ENCODE measurements around the gene FYB2.

The FYB2 gene

DNA sequence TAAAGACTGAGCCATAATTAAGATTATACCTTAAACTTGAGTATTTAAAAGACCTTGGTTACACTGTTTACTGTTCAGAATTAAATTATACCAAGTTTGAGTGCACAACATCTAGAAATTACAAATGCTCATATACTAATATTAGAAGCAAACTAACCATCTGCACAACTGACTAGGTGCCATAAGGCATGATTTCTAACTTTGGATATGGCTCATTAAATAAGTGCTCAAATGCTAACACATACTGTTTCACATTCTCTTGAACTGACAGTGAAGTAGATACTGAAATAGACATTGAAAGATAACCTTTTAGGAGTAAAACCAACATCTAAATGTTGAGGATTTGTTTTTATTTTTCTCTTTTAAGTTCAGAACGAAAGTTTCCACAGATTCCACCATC lies 100.0 kb downstream of the FYB2 start:
- DNase-seq (ENCODE audit: low read depth in 2 of 3, low spot score in 1 of 3), result no peak

DNA sequence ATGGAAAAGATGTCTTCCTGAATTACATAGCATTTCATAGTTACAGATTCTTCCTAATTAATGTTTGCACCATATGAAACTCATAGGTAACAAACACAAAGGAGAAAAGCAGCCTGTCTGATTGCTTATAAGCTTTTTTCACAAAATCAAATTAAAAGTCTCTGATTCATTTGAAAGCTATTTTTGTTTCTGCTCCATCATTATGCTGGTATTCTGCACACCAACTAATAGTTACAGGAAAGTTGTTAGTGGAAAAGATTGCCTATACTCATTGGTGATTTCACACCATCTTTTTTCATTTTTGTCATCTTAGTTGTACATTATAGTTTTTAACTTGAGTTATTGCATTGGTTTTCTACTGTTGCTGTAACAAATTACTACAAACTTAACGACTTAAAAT lies 104.0 kb downstream of the FYB2 start:
- no peak for DNase-seq (ENCODE audit: low read depth in 2 of 3, low spot score in 1 of 3)

DNA sequence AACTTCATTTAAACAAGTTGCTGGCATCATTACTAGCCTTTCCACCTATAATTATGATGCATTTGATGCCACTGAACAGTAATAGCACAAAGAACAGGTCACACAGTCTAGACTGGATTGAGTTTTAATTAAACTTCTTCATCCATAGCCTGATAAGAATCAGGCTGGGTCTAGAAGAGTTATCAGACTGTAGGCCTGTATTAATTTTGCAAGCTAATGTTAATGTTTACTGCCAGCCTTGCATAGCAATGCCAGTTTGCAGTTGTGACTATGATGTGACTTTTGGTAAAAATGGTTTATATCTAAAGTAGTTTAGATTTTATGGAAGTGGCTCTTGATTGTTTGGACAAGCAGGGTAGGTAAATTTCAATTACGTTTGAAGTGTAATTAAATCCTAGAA lies 106.1 kb downstream of the FYB2 start:
- no peak for DNase-seq (ENCODE audit: low read depth in 2 of 3, low spot score in 1 of 3)

DNA sequence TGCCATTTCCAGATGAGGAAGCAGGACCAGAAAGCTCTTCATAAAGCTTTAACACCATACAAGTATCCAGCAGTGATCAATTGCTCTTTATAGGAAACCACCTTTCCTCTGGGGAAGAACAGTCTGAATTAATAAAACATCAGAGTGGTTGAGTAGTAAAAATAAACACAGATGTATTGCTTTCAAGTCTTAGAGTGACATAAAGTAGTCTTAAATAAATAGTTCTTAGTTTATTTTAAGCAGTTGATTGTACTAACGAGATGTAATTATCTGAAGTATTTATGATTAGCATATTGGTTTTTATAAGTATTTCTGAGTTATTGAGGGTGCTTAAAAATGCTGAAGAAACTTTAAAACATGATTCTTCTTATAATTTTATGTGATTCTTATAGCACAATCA lies 107.1 kb downstream of the FYB2 start:
- no peak for DNase-seq (ENCODE audit: low read depth in 2 of 3, low spot score in 1 of 3)

DNA sequence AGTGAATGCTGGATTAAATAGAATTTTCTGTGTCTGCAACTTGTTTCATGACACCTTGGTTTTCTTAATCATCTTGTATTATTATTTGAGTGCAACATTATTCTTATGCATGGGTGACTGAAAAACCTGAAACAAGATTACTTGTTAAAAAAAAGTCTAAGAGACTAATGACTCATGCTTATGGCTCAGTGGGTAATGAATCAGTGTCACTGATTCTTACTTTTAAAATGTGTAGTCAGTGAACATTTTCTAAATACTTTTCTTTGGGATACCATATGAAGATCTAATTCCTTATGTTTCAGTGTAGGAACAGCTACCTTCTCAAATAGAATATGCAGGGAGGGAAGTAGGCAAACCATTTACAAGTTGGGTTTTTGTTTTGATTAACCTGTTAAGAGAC lies 108.6 kb downstream of the FYB2 start:
- no peak for DNase-seq (ENCODE audit: low read depth in 2 of 3, low spot score in 1 of 3)

DNA sequence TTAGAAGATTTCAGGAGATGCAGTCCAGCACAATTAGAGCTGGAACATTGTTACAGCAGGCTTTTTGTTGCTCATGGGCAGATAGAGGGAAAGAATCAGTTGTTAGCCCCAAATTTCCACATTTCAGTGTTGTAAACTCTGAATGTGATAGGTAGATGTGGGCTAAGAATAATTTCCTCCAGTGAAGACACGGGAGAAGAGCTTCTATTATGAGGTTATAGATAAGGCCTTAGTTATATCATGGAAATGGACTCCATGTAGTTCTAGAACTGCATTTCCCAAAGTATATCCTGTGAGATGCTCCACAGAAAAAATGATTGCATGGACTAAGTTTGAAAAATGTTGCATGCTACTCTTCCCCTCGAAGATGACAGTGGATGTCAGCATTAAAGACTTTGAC lies 109.2 kb downstream of the FYB2 start:
- DNase-seq (ENCODE audit: low read depth in 2 of 3, low spot score in 1 of 3), result no peak

DNA sequence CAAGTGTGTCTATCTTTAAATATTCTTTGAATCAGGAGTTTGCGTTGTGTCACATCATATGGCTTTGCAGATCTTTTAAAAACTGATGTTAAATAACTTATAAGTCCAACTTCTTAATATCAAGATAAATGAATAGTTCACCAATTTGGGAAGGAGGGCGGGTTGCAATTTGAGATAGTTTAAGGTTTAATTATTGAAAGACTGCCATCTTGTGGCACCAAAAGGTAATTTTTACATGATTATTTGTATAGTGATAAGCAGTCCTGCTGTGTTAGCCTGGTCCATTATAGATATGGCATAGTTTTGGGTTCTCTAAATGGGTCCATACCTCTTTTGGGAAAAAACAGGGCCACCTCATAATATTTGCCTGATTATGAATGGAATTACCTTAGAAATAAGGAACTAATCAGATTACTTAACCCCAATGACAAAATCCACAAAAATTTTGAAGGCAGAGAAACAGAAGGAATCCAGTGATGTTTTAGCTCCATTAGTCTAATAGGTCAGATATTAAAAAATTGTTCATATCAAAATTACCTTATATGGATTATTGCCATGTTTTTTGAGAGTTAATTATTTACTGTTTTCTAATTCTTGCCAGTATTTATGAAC lies 109.8 kb downstream of the FYB2 start:
- peak in 1 of 3 donors; percentile 14 for DNase-seq (ENCODE audit: low read depth in 2 of 3, low spot score in 1 of 3)

DNA sequence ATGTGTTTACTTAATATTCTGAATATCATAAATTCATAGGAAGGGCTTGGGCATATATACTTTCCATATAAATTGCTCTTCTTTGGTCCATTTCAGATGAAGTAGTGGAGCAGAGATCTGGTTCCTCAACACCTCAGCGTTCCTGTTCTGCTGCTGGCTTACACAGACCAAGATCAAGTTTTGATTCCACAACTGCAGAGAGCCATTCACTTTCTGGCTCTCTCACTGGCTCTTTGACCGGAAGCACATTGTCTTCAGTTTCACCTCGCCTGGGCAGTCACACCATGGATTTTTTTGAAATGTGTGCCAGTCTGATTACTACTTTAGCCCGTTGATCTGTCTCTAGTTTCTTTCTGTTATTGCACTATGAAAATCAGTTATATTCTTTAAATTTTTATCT lies 111.8 kb downstream of the FYB2 start:
- no peak for DNase-seq (ENCODE audit: low read depth in 2 of 3, low spot score in 1 of 3)

DNA sequence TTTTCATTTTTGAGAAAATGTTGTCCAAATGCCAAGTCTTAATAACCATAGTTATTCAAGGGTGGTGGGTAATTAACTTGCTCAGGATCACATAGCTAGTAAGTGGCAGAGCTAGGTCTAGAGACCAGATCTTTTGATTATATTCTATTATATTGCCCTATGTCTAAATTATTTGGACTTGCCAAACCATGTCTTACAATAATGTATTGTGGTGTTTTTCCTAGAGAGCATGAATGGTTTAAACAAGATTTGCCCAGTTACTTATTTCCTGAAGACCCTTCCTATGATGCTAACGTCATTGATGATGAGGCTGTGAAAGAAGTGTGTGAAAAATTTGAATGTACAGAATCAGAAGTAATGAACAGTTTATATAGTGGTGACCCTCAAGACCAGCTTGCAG lies 115.5 kb downstream of the FYB2 start:
- no peak for DNase-seq (ENCODE audit: low read depth in 2 of 3, low spot score in 1 of 3)

DNA sequence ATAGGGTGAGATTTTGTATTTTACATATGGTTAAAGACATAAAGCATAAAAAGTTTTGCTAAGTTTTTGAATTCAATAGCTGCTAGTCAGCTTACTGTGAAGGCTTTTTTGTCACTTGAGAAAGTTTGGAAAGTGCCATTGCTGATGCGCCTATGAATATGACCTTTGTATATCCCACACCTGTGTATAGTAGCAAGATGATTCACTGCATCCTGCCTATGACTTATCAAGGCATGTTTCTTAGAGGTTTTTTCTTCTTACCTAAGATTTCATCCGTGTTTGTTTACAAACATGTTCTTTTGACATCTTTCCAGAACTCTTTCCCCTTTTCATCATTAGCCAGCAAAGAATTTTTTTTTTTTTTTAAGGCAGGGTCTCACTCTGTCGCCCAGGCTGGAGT lies 122.5 kb downstream of the FYB2 start:
- DNase-seq (ENCODE audit: low read depth in 2 of 3, low spot score in 1 of 3), result no peak

DNA sequence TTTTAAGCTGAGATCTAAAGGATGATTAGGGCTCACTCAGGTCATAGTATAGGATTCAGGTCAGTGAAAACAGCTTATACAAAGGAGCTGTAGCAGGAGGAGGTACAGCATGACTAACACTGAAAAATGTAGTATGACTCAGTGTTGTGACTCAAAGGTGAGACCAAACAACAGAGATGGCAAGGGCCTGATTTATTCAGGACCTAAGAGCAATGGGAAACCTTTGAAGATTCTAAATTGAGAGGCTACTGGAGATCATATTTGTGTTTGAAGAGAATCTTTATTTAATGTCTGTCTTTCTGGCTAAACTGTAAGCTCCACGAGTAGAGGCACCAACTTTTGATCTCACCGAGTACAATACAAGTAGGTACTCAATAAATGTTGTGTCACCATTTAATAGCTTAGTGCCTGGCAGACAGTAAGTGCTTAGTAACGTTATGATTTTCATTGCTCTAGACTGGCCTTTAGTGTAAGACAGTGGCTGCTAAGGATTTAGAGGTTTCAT lies 130.6 kb downstream of the FYB2 start:
- no peak for DNase-seq (ENCODE audit: low read depth in 2 of 3, low spot score in 1 of 3)

DNA sequence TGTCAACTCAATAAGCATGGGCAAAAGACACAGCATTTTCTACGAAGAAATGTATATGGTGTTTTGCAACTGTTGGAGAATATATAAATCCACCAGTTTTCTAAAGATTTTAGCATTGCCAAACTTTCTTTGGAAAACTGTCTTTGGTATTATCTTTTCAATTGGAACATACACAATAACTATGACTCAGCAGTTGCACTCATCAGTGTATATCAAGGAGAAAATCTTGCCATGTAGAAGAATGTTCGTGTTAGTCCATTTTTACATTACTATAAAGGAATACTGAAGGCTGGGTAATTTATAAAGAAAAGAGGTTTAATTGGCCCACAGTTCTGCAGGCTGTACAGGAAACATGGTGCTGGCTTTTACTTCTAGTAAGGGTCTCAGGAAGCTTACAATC lies 133.0 kb downstream of the FYB2 start:
- DNase-seq (ENCODE audit: low read depth in 2 of 3, low spot score in 1 of 3), result no peak

DNA sequence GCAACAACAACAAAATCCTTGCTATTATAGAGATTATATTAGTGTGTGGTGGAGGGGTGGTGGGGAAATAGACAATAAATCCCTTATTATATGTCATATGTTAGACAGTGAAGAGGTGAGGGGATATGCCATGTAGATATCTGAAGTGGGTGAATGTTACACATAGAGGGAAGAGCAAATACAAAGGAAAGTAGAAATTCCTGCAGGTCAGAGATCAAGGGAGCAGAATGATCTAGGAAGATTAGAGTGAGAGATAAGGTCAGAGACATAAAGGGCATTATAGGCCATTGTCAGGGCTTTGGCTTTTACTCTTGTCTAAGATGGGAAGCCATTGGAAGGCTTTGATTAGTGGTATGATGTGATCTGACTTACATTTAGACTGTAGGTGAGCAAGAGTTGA lies 135.6 kb downstream of the FYB2 start:
- DNase-seq (ENCODE audit: low read depth in 2 of 3, low spot score in 1 of 3), result no peak

DNA sequence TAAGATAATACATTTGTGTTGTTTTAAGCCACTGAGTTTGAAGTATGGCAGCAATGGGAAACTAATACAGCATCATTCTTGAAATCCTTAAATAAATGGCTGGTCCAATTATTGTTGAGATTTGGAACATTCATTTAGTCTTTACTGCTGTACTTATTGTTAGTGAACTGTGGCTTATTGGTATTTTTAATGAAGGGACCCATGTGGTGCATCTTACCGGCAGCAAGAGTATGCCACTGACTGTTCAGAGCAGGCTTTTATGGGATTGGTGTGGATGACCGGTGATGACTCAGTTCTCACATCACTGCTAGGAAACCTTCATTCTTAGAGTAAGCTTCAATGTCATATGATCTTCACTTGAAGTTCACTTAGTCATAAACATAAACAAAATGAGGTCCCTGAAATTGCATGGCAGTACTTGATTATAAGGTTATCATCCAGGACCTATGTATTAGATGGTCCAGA lies 142.6 kb downstream of the FYB2 start:
- DNase-seq (ENCODE audit: low read depth in 2 of 3, low spot score in 1 of 3), result no peak

DNA sequence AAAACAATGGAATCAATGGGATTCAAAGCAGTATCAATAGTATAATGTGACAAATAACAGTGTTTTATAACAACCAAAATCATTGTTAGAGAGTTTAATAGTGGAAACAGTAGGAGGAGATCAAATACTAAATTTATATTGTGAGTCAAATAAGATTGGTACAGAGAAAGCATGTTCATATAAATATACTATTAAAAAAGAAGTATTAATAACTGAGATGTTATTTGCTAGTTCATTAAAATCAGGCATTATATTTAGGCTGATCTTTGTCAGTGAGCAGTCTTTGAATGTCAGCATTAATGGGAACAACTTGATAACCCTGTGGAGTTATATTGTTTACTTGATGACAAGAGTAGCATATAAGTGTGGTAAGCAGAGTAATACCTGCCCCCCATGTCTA lies 143.4 kb downstream of the FYB2 start:
- no peak for DNase-seq (ENCODE audit: low read depth in 2 of 3, low spot score in 1 of 3)

DNA sequence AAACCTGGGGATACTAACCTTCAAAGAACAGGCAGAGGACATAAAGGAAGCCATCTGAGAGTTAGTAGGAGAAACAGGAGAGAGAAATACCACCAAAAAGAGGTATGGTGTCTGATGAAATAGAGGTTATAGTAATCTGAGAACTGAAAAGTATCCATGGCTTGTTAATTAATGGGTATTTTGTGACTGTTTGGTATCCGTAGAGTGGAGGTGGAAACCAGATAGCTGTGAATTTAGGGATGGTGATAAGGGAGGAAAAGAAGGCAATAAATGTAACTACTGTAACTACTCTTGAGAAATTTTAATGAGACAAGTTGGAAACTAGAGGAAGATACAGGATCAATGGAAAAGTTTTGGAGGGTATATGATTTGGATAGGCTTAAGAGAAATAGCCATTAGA lies 146.6 kb downstream of the FYB2 start:
- no peak for DNase-seq (ENCODE audit: low read depth in 2 of 3, low spot score in 1 of 3)

DNA sequence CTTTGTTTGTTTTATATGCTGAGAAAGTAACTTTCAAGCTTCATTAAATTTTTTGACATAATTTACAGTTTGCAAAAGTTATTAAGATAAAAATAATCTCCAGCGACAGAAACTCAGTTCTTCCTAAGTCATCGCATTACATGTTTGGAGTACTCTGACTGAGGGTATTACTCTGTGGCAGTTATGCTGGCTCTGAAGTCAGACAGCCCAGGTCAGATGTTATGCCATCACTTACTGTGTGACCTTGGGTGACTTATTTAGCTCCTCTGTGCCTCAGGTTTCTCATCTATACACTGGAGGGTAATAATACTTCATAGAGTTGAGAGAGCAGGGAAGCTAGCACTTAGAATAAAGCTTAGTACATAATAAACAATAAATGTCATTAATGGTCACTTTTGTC lies 147.7 kb downstream of the FYB2 start:
- no peak for DNase-seq (ENCODE audit: low read depth in 2 of 3, low spot score in 1 of 3)

DNA sequence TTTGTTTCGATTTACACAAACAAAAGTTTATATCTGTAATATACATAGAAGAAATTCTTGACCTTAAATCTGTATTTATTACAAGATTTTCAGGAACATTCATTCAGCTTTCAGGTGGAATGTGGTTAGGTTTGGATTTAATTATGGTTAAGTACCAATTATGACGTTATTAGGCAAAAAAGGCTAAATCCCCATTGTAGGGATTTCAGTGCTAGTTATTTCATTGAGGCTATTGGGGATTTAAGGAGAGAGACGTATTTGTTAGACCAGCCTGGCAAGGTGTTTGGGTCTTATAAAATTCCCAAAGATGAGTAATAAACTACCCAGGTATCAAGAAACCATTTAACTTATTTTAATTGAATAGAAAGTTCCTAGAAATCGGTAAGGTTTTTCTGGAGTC lies 148.1 kb downstream of the FYB2 start:
- no peak for DNase-seq (ENCODE audit: low read depth in 2 of 3, low spot score in 1 of 3)

DNA sequence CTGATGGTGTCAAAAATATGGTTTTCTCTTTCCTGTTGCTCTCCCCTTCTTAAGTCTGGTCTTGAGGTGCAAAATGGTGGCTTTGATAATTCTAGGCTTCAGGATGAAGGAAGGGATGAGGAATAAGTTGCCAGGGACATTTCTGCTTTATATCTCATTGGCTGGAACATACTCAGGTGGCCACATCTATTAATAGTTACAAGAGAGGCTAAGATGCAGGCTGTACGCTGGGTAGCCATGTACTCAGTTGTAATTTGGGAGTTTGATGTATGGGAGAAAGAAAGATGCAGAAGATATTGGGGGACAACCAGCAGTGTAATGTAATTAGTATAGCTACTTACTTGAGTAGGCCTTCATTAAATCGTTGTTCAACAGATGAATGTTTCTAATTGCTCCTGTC lies 148.9 kb downstream of the FYB2 start:
- DNase-seq (ENCODE audit: low read depth in 2 of 3, low spot score in 1 of 3), result no peak

Measured in stimulated activated CD4-positive, alpha-beta T cell treated with anti-CD3 and anti-CD28 coated beads, Interleukin-12 subunit alpha, Interleukin-12 subunit beta, amount 100 ng/mL, for 48 hours (primary cell).